Endothelial cell of umbilical vein (primary cell): ENCODE results near the gene NR3C1. TPM values are rescaled to one million over a fixed set of nuclear protein-coding genes. Genes with fewer than 3 reads are reported as not detected.

Experiments used
- BruUV-seq: library from RNA; stranded (reverse); fragments of 400-500 nt; replicated peaks from 2 replicates; lab custom pipeline; 2021; lab: Mats Ljungman, UMichigan
- CTCF ChIA-PET: fragments of 300-600, 350-600 bp; sonication (Branson Sonifier 250); formaldehyde crosslinking; loops from one replicate; lab custom pipeline; 2021; ENCODE audit warnings: antibody characterized with exemption, inconsistent platforms; lab: Charles Lee
- POLR2A ChIA-PET: fragments of 300-600, 350-600 bp; sonication (Branson Sonifier 250); formaldehyde crosslinking; loops from one replicate; lab custom pipeline; 2021; ENCODE audit warnings: antibody characterized with exemption, inconsistent platforms; lab: Charles Lee
- DNase-seq: peaks from one replicate; pipeline ENCODE4 v3.0.0-alpha.2; 2011; ENCODE audit warnings: low read depth, low spot score
- FAIRE-seq: peaks from 2 replicates; lab custom pipeline; 2011; peaks lifted over from hg19 to GRCh38; lab: Jason Lieb, UNC
- H2AFZ ChIP-seq: 2 replicates; pipeline ENCODE4 v1.6.0; 2012; ENCODE audit warnings: low read depth, low read length, control low read depth, inconsistent platforms
- H3K27ac ChIP-seq: 2 replicates; pipeline ENCODE4 v1.5.1; 2011; ENCODE audit warnings: low read depth, mild to moderate bottlenecking, control low read depth, low read length, moderate library complexity; ENCODE audit not compliant: insufficient read depth
- H3K27me3 ChIP-seq, 2 experiments: 2 replicates each; pipeline versions ENCODE4 v1.6.0 to v1.6.1; 2011; ENCODE audit warnings: low read length in 2 of 2, mixed read lengths in 1 of 2; ENCODE audit not compliant: control insufficient read depth in 2 of 2, insufficient read depth in 2 of 2
- H3K36me3 ChIP-seq, 2 experiments: 2 replicates in 1 of 2; 3 replicates in 1 of 2; pipeline ENCODE4 v1.5.1; 2011; ENCODE audit warnings: low read length in 2 of 2, mild to moderate bottlenecking in 1 of 2, moderate library complexity in 1 of 2; ENCODE audit not compliant: control insufficient read depth in 2 of 2, insufficient read depth in 2 of 2; ENCODE audit errors: extremely low read depth in 1 of 2
- H3K4me1 ChIP-seq: 3 replicates; pipeline ENCODE4 v1.5.1; 2011; ENCODE audit warnings: mild to moderate bottlenecking, low read length; ENCODE audit not compliant: control insufficient read depth, insufficient read depth; ENCODE audit errors: extremely low read depth
- H3K4me2 ChIP-seq: 2 replicates; pipeline ENCODE4 v1.6.1; 2011; ENCODE audit warnings: low read length, control low read depth, mixed read lengths; ENCODE audit not compliant: insufficient read depth
- H3K4me3 ChIP-seq, 3 experiments: fragments of 200-600 bp in 1 of 3; sonication (generic), shearing (Covaris generic) in 1 of 3; replicated peaks in 1 of 3; 2 replicates each; pipeline ENCODE4 v1.5.1; 2011 to 2016; ENCODE audit warnings: control low read depth in 3 of 3, low read length in 3 of 3, mild to moderate bottlenecking in 2 of 3, inconsistent platforms in 1 of 3, low read depth in 1 of 3, moderate library complexity in 1 of 3; ENCODE audit not compliant: insufficient read depth in 1 of 3
- H3K79me2 ChIP-seq: 2 replicates; pipeline ENCODE4 v1.6.0; 2012; ENCODE audit warnings: low read length, inconsistent platforms; ENCODE audit not compliant: control insufficient read depth, insufficient read depth
- H3K9ac ChIP-seq: replicated peaks from 2 replicates; pipeline ENCODE3; 2011; ENCODE audit warnings: low read length, control low read depth; ENCODE audit not compliant: insufficient read depth; ENCODE audit errors: extremely low read depth
- H3K9me1 ChIP-seq: replicated peaks from 3 replicates; pipeline ENCODE4 v1.6.0; 2011; ENCODE audit warnings: mild to moderate bottlenecking, low read length; ENCODE audit not compliant: control insufficient read depth, insufficient read depth; ENCODE audit errors: extremely low read depth
- H3K9me3 ChIP-seq: replicated peaks from 2 replicates; pipeline ENCODE4 v1.5.1; 2012; ENCODE audit warnings: low read length, inconsistent platforms; ENCODE audit not compliant: control insufficient read depth, insufficient read depth
- H4K20me1 ChIP-seq: replicated peaks from 2 replicates; pipeline ENCODE3; 2011; ENCODE audit warnings: mild to moderate bottlenecking, low read length; ENCODE audit not compliant: control insufficient read depth, insufficient read depth; ENCODE audit errors: extremely low read depth
- EZH2 ChIP-seq: IDR thresholded peaks from 2 replicates; pipeline ENCODE4 v1.6.1; 2012; ENCODE audit warnings: borderline replicate concordance, low read depth, mild to moderate bottlenecking, moderate library complexity, low read length, inconsistent platforms; ENCODE audit not compliant: severe bottlenecking
- FOS ChIP-seq: IDR thresholded peaks from 2 replicates; pipeline ENCODE4 v1.6.1; 2011; ENCODE audit warnings: mild to moderate bottlenecking, low read length, moderate library complexity, borderline replicate concordance; ENCODE audit not compliant: insufficient read depth
- GATA2 ChIP-seq: IDR thresholded peaks from 2 replicates; pipeline ENCODE4 v1.7.0; 2011; ENCODE audit warnings: low read depth, mild to moderate bottlenecking, moderate library complexity, mixed read lengths, low read length; ENCODE audit not compliant: insufficient read length, insufficient read depth
- JUN ChIP-seq: IDR thresholded peaks from 2 replicates; pipeline ENCODE4 v1.6.1; 2011; ENCODE audit warnings: borderline replicate concordance, low read depth; ENCODE audit not compliant: insufficient read length, insufficient read depth
- MYC ChIP-seq: IDR thresholded peaks from one replicate; pipeline ENCODE4 v1.6.1; 2011; ENCODE audit warnings: mild to moderate bottlenecking, low read depth, low read length
- POLR2A ChIP-seq: IDR thresholded peaks from 2 replicates; pipeline ENCODE4 v1.6.1; 2012; ENCODE audit warnings: low read depth, mild to moderate bottlenecking, control low read depth, low read length
- POLR2AphosphoS5 ChIP-seq: IDR thresholded peaks from 2 replicates; pipeline ENCODE4 v1.6.1; 2012; ENCODE audit warnings: low read depth, mild to moderate bottlenecking, control low read depth, low read length, moderate library complexity; ENCODE audit not compliant: insufficient read depth
- dilution Hi-C: fragments of 300-500 bp; cut with MboI; formaldehyde crosslinking; loops from one replicate; pipeline ENCODE4 v1.15.0; 2019; ENCODE audit warnings: low sequenced_read_pairs; ENCODE audit not compliant: extremely low pct_ligation_motif_present
- intact Hi-C: fragments of 100-400 bp; cut with micrococcal nuclease; formaldehyde crosslinking; loops from one replicate; pipeline ENCODE4 v1.10.0; 2022
- polyA plus RNA-seq, 4 experiments: library from polyadenylated mRNA; depleted of rRNA in 3 of 4; stranded (reverse) in 3 of 4; unstranded in 1 of 4; fragments of >200 nt; gene quantifications; 2 replicates each; pipeline versions ENCODE4 v1.2.1 to v1.2.3, GENCODE V29; 2011 to 2012; ENCODE audit warnings: missing spikeins in 1 of 4
- total RNA-seq: library from RNA; stranded (reverse); gene quantifications from 2 replicates; pipeline ENCODE4 v1.2.3, GENCODE V29; 2021
- TF ChIP-seq, protein P1 (sequence below): IDR thresholded peaks from 2 replicates; pipeline ENCODE4 v1.6.1; 2011; ENCODE audit not compliant: insufficient read depth, insufficient read length
- TF ChIP-seq, protein P2 (sequence below), 2 donors: IDR thresholded peaks; 1 replicate in 1 of 2; 2 replicates in 1 of 2; pipeline ENCODE4 v1.5.1; 2011; ENCODE audit warnings: low read length in 2 of 2, mild to moderate bottlenecking in 2 of 2, moderate library complexity in 2 of 2, control low read depth in 1 of 2, inconsistent platforms in 1 of 2, low read depth in 1 of 2; ENCODE audit not compliant: insufficient read depth in 1 of 2; ENCODE audit errors: extremely low read depth in 1 of 2

NR3C1 gene
- total and polyA plus RNA-seq, 2 donors (not counting 3 experiments of a cell fraction or from before 2014, with no cell fraction given), result 4.1 to 17.0 TPM

DNA sequence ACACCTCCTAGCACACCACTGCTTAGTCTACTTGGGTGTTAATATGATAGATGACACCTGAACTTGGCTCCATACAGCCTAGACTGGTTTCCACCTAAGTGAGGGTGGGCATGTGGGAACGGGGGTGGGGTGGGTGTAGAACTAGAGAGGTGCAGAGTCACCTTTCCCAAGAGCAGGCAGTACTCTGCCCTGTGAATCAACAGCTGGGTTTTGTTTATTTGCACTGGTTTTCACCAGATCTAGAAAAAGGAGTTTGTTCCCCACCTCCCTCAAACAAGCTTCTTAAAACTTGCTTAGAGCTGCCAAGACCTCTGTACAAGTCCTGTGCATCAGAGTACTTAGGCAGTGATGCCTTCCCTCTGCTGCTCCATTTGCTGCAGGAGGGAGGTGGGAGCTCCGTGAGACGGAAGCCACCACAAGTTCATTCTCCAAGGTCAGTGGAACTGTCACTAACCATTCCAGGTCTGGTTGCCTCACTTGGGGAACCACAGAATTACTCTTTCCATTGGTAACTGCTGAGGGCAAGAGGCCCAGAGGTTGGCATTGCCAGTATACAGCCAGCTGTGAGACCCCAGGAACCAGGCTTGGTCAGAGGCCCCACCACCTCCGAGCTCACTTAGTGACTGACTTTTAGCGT lies 163.5 kb downstream of the NR3C1 start:
- Histone ChIP-seq H3K9me3 (no peaks in the 10 kb centered on the region), H3K9ac (no peak overlapping the region), H4K20me1 (no peaks in the 10 kb centered on the region), H3K27ac (no peak overlapping the region), H3K4me3 (no peak overlapping the region), H3K9me1 (no peaks in the 10 kb centered on the region), H3K27me3 (no peaks in the 10 kb centered on the region), H3K79me2 (no peaks in the 10 kb centered on the region), H2AFZ (no peak overlapping the region), H3K4me2 (no peak overlapping the region), H3K4me1 (peaks cover 27% of the 10 kb centered on the region), H3K36me3 (no peaks in the 10 kb centered on the region)
- no peak for FAIRE-seq
- DNase-seq, result no peak
- dilution Hi-C loops (no loop called here), intact Hi-C loops (no loop called here)
- ChIA-PET CTCF (interaction anchor here (1.4 kb wide), 2 partner anchors 19 to 164 kb away, joined by 3 to 4 read pairs; partner anchors contain the start of gene NR3C1), POLR2A (interaction anchor here (0.6 kb wide), 1 partner anchor 11 kb away, joined by 3 read pairs; no protein-coding TSS in a partner anchor)
- BruUV-seq, result no TSS peak
- TF ChIP-seq, protein P1, sequence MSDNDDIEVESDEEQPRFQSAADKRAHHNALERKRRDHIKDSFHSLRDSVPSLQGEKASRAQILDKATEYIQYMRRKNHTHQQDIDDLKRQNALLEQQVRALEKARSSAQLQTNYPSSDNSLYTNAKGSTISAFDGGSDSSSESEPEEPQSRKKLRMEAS, result no peak
- no peak for TF ChIP-seq POLR2A
- TF ChIP-seq EZH2, result no peak
- TF ChIP-seq, protein P2, sequence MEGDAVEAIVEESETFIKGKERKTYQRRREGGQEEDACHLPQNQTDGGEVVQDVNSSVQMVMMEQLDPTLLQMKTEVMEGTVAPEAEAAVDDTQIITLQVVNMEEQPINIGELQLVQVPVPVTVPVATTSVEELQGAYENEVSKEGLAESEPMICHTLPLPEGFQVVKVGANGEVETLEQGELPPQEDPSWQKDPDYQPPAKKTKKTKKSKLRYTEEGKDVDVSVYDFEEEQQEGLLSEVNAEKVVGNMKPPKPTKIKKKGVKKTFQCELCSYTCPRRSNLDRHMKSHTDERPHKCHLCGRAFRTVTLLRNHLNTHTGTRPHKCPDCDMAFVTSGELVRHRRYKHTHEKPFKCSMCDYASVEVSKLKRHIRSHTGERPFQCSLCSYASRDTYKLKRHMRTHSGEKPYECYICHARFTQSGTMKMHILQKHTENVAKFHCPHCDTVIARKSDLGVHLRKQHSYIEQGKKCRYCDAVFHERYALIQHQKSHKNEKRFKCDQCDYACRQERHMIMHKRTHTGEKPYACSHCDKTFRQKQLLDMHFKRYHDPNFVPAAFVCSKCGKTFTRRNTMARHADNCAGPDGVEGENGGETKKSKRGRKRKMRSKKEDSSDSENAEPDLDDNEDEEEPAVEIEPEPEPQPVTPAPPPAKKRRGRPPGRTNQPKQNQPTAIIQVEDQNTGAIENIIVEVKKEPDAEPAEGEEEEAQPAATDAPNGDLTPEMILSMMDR (IDR thresholded peaks at IDR 0.05; ENCODE audit: extremely low read depth in 1 of 2, insufficient read depth in 1 of 2, low read depth in 1 of 2, low read length in 2 of 2), result no peak

DNA sequence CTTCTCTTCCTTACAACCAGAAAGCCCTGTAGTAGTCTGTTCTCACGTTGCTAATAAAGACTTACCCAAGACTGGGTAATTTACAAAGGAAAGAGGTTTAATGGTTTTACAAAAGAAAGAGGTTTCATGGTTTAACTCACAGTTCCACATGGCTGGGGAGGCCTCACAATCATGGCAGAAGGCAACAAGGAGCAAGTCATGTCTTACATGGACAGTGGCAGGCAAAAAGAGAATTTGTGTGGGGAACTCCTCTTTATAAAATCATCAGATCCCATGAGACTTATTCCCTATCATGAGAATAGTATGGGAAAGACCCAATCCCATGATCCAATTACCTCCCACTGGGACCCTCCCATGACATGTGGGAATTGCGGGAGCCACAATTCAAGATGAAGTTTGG lies 164.9 kb downstream of the NR3C1 start:
- Histone ChIP-seq H3K27ac (no peak overlapping the region), H2AFZ (no peak overlapping the region), H3K27me3 (no peaks in the 10 kb centered on the region), H3K9me3 (no peaks in the 10 kb centered on the region), H3K9me1 (no peaks in the 10 kb centered on the region), H3K4me3 (no peak overlapping the region), H3K4me2 (no peak overlapping the region), H3K9ac (no peak overlapping the region), H3K4me1 (peaks cover 15% of the 10 kb centered on the region), H4K20me1 (no peaks in the 10 kb centered on the region), H3K36me3 (no peaks in the 10 kb centered on the region), H3K79me2 (no peaks in the 10 kb centered on the region)
- BruUV-seq, result no TSS peak
- ChIA-PET CTCF (interaction anchor here (1.5 kb wide), 1 partner anchor 17 kb away, joined by 5 read pairs; no protein-coding TSS in a partner anchor), POLR2A (no interaction called here)
- dilution Hi-C loops (no loop called here), intact Hi-C loops (no loop called here)
- FAIRE-seq (no peak), DNase-seq (no peak)
- TF ChIP-seq, protein P1, result no peak
- TF ChIP-seq GATA2 (no peak), JUN (no peak), EZH2 (no peak), POLR2A (no peak), FOS (no peak), MYC (no peak), POLR2AphosphoS5 (no peak)
- TF ChIP-seq, protein P2 (IDR thresholded peaks at IDR 0.05; ENCODE audit: extremely low read depth in 1 of 2, insufficient read depth in 1 of 2, low read depth in 1 of 2, low read length in 2 of 2), result no peak
